Measurements from ENCODE around the gene PHACTR1. TPM values are rescaled to one million over a fixed set of nuclear protein-coding genes. Genes with fewer than 3 reads are reported as not detected.

The PHACTR1 gene
- total RNA-seq, 1 experiment from 2014 or later = 15.5 TPM

DNA sequence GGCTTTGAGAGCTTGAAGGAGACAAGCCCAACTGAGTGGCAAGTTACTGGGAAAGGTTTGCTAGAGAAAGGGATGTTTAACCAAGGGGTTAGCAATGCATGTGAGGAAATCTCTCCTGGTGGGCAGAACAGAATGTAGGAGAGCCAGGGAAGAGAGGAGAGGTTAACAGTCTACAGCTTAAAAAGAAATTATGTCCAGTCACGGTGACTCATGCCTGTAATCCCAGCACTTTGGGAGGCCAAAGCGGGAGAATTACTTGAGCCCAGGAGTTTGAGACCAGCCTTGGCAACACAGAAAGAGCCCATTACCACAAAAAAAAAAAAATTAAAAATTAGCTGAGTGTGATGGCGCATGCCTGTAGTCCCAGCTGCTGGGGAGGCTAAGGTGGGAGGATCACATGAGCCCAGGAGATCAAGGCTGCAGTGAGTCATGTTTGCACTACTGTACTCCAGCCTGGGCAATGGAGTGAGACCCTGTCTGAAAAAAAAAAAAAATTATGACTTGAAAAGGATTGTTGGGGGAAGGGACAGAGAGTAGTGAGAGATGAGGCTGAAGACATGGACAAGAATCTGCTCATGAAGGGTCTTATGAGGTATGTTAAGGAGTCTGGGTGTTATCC lies 346.8 kb downstream of the PHACTR1 start:
- Mint-ChIP-seq H3K4me3 (no peak overlapping the region), H3K9me3 (no peaks in the 10 kb centered on the region), H3K36me3 (no peaks in the 10 kb centered on the region), H3K4me1 (no peaks in the 10 kb centered on the region), H3K27ac (no peak overlapping the region), H3K27me3 (ENCODE audit: low read depth) (no peaks in the 10 kb centered on the region)
- POLR2A ChIA-PET = no interaction called here
- CTCF ChIA-PET = no interaction called here
- TF ChIP-seq ETV6 (CRISPR knock-in tag; IDR thresholded peaks at IDR 0.05) = no peak
- TF ChIP-seq MXD4 (CRISPR knock-in tag; IDR thresholded peaks at IDR 0.05; ENCODE audit: borderline replicate concordance) = no peak
- TF ChIP-seq FOXP1 (CRISPR knock-in tag; IDR thresholded peaks at IDR 0.05; ENCODE audit: borderline replicate concordance) = no peak
- no peak for TF ChIP-seq ZNF317 (CRISPR knock-in tag; IDR thresholded peaks at IDR 0.05; ENCODE audit: borderline replicate concordance, low read depth)
- TF ChIP-seq GTF2I (CRISPR knock-in tag; conservative IDR thresholded peaks at IDR 0.05) = no peak
- no peak for TF ChIP-seq SMAD3 (CRISPR knock-in tag; IDR thresholded peaks at IDR 0.05; ENCODE audit: borderline replicate concordance)
- TF ChIP-seq MYBL2 (CRISPR knock-in tag; IDR thresholded peaks at IDR 0.05) = no peak
- TF ChIP-seq, protein P1, sequence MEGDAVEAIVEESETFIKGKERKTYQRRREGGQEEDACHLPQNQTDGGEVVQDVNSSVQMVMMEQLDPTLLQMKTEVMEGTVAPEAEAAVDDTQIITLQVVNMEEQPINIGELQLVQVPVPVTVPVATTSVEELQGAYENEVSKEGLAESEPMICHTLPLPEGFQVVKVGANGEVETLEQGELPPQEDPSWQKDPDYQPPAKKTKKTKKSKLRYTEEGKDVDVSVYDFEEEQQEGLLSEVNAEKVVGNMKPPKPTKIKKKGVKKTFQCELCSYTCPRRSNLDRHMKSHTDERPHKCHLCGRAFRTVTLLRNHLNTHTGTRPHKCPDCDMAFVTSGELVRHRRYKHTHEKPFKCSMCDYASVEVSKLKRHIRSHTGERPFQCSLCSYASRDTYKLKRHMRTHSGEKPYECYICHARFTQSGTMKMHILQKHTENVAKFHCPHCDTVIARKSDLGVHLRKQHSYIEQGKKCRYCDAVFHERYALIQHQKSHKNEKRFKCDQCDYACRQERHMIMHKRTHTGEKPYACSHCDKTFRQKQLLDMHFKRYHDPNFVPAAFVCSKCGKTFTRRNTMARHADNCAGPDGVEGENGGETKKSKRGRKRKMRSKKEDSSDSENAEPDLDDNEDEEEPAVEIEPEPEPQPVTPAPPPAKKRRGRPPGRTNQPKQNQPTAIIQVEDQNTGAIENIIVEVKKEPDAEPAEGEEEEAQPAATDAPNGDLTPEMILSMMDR (IDR thresholded peaks at IDR 0.05) = no peak
- TF ChIP-seq E2F4 (CRISPR knock-in tag; IDR thresholded peaks at IDR 0.05; ENCODE audit: borderline replicate concordance, low read depth) = no peak
- TF ChIP-seq TCF7 (CRISPR knock-in tag; IDR thresholded peaks at IDR 0.05; ENCODE audit: low read depth) = no peak
- no peak for DNase-seq (ENCODE audit: low spot score)
- no peak for ATAC-seq

- POLR2A ChIA-PET = interaction anchor here (0.6 kb wide), 1 partner anchor 23 kb away, joined by 6 read pairs; no protein-coding TSS in a partner anchor
- no peak for DNase-seq (ENCODE audit: low spot score)
- no peaks in the 10 kb centered on the region for H3K9me3 Mint-ChIP-seq
- no peaks in the 10 kb centered on the region for H3K27me3 Mint-ChIP-seq (ENCODE audit: low read depth)
- no peaks in the 10 kb centered on the region for H3K36me3 Mint-ChIP-seq
- no peak overlapping the region for H3K4me3 Mint-ChIP-seq
- no peak for ATAC-seq
- H3K27ac Mint-ChIP-seq = no peak overlapping the region
- CTCF ChIA-PET = no interaction called here
- no peaks in the 10 kb centered on the region for H3K4me1 Mint-ChIP-seq
- no peak for TF ChIP-seq HMGA2 (CRISPR knock-in tag; IDR thresholded peaks at IDR 0.05)
- TF ChIP-seq, protein P2, sequence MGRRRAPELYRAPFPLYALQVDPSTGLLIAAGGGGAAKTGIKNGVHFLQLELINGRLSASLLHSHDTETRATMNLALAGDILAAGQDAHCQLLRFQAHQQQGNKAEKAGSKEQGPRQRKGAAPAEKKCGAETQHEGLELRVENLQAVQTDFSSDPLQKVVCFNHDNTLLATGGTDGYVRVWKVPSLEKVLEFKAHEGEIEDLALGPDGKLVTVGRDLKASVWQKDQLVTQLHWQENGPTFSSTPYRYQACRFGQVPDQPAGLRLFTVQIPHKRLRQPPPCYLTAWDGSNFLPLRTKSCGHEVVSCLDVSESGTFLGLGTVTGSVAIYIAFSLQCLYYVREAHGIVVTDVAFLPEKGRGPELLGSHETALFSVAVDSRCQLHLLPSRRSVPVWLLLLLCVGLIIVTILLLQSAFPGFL (CRISPR knock-in tag; IDR thresholded peaks at IDR 0.05; ENCODE audit: borderline replicate concordance) = no peak
- TF ChIP-seq PRDM15 (CRISPR knock-in tag; IDR thresholded peaks at IDR 0.05) = no peak
- no peak for TF ChIP-seq ZNF281 (CRISPR knock-in tag; IDR thresholded peaks at IDR 0.05)
- TF ChIP-seq ESRRA (CRISPR knock-in tag; IDR thresholded peaks at IDR 0.05; ENCODE audit: borderline replicate concordance) = no peak
- TF ChIP-seq CDX4 (CRISPR knock-in tag; IDR thresholded peaks at IDR 0.05; ENCODE audit: borderline replicate concordance) = no peak
- no peak for TF ChIP-seq NFE2L1 (CRISPR knock-in tag; IDR thresholded peaks at IDR 0.05)
Measured at GRCh38 chr6:13065581-13065980, 349.0 kb downstream of the PHACTR1 start.

All from WTC11 (cell line).